ENCODE results near the gene CTNNBIP1.

The CTNNBIP1 gene

GRCh38 chr1:9881838-9882249 lies 28.2 kb downstream of the CTNNBIP1 start:
- H3K4me3 ChIP-seq (ENCODE audit: low read depth, low read length) = no peak overlapping the region

- H3K4me3 ChIP-seq (ENCODE audit: low read depth, low read length) = no peak overlapping the region
These were observed 31.7 kb downstream of the CTNNBIP1 start for GRCh38 chr1:9878404-9878803.

DNA sequence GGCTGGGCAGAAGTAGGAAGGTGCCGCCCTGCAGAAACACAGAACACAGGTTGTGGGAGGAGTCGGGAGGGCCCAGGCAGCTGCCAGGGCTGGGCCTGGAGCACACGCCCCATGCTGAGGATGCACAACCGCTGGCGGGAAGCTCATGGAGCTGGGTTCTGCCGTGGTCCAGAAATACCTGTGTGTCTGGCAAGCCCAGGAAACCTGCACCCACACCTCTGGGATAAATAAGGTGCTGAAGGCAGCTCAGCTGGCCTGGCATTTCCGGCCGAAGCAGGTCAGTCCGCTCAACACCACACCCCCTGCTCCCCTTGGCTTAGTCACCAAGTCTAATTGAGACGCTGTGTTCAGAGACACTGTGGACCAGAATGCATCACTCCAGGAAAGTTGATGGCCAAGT lies 32.1 kb downstream of the CTNNBIP1 start:
- no peak overlapping the region for H3K4me3 ChIP-seq (ENCODE audit: low read depth, low read length)

DNA sequence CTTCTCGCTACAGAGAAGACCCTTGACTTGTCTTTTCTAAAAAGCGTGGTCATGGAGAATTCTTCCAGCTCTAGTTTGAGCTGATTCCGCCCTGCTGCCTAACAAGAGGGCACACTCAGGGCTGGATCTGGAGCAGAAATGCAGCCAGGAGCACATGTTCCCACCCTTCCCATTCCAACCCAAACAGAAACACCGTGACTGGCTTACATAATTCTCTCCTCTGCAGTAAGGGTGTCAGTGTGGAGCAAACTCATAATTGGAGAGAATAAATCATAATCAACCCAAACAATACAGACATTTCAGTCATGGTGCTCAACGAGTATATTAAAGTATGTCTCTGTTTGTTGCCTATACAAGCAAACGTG lies 34.5 kb downstream of the CTNNBIP1 start:
- H3K4me3 ChIP-seq (ENCODE audit: low read depth, low read length) = no peak overlapping the region

GRCh38 chr1:9874959-9875635 lies 35.0 kb downstream of the CTNNBIP1 start:
- H3K4me3 ChIP-seq (ENCODE audit: low read depth, low read length) = no peak overlapping the region

GRCh38 chr1:9874412-9874811 lies 35.7 kb downstream of the CTNNBIP1 start:
- H3K4me3 ChIP-seq (ENCODE audit: low read depth, low read length) = no peak overlapping the region

- H3K4me3 ChIP-seq (ENCODE audit: low read depth, low read length) = no peak overlapping the region
These were observed 36.1 kb downstream of the CTNNBIP1 start for GRCh38 chr1:9873992-9874391.

GRCh38 chr1:9873385-9873784 lies 36.7 kb downstream of the CTNNBIP1 start:
- H3K4me3 ChIP-seq (ENCODE audit: low read depth, low read length) = no peak overlapping the region

DNA sequence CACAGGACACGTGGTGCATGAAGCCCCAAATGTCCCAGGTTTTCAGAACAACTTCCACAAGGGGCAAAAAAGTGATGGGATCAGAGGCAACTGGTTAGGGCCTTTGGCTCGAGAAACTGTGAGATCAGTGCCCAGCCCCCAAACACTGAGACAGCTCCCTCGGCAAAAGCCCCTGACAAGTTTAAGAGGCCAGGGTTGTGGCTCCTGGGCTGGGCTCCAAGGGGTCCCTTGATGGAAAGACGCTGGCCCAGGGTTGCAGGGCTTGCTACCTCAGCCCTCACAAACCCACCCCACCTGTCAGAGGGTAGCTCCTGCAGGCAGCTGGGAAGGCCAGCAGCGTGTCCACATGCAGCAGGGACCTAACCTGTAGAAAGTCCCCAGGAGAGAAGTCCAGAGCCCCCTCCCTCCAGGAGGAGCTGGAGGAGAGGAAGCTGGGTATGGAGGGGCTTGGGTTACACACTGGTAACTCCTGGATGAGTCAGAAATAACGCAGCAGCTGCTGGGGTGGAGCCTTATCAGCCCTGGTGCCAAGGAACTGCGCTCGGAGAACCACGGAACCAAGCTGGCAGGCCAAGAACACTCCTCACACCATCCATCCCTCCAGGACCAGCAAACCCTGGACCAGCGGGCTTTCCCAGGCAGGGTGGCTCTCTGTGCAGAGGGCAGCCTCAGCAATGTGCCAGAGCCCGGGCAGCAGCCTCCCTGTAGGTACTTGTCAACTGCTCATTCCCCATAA lies 37.5 kb downstream of the CTNNBIP1 start:
- no peak overlapping the region for H3K4me3 ChIP-seq (ENCODE audit: low read depth, low read length)

GRCh38 chr1:9871707-9872425 lies 38.2 kb downstream of the CTNNBIP1 start:
- H3K4me3 ChIP-seq (ENCODE audit: low read depth, low read length) = no peak overlapping the region

GRCh38 chr1:9871021-9871420 lies 39.0 kb downstream of the CTNNBIP1 start:
- H3K4me3 ChIP-seq (ENCODE audit: low read depth, low read length) = no peak overlapping the region

DNA sequence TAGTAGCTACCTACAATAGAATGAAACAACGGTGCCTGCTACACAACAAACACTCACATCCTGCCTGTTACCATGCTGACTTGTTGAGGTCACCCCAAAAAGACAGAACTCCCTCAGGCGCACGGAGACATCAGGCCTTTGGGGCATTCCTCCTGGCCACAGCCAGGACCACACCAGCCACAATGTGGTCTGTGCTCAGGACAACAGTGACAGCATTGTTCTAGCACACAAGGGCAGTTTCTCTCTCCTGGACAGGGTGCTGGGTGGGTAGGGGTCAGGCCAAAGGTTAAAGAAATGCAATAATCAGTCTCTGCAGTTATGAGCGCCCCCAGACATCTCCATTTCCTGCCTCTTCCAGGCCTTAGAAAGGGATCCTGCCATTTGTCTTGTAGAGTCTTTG lies 39.5 kb downstream of the CTNNBIP1 start:
- no peak overlapping the region for H3K4me3 ChIP-seq (ENCODE audit: low read depth, low read length)

DNA sequence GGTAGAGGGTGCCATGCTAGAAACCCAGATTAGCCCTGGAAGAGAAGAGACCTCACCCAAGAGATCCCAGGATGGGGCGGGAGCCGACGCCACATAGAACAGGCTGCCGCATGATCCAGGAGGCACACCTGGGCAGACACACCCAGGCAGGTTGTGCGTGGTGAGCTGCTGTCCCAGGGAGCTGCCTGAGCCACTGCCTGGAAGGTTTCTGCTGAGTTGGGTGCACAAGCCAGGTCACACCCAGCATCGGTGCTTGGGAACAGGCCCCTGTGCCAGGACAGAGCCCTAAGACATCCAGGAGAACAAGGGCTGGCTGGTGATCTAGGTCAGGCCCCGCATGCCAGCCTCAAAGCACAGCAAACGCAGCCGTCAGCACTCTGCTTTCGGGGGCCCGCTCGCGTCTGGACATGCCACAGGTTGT lies 40.2 kb downstream of the CTNNBIP1 start:
- no peak overlapping the region for H3K4me3 ChIP-seq (ENCODE audit: low read depth, low read length)

- H3K4me3 ChIP-seq (ENCODE audit: low read depth, low read length) = no peak overlapping the region
These were observed 41.9 kb downstream of the CTNNBIP1 start for GRCh38 chr1:9868244-9868590.

DNA sequence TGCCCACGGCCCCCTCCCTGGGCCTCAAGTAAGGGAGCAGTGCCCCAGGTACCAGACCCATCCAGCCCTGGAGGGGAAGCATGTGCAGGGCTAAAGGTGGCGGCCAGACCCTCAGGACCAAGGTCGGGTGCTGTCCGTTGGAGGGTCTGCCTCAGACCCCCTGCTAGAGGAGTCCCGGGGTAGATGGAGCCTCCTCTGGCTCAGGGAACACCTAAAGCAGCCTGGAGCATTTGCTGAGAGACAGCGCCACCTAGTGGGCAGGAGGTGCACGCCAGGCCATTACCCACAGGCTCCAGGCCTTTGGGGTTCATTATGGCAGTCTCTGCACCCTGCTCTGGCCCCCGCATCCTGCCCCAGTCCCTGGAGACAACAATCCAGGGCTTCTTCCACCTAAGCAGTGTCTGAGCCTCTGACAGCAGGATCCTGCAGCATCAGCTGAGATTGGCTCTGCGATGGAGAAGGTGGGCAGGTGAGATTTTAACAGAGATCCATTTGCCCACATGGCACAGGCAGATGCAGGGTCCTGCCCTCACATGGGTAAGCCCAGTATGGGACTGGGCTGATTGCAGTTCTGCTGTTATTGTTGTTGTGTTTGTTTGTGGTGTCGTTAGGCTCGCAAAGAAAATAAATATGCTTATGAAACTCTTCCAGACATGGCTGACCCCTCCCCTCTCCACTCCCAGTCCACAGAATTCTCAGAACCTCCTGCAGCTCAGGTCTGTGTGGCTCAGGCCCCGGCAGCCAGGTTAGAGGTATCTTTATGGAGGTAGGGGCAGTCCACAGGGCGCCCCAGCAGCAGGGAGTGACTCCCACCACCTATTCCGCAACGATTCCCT lies 42.4 kb downstream of the CTNNBIP1 start:
- no peak overlapping the region for H3K4me3 ChIP-seq (ENCODE audit: low read depth, low read length)

DNA sequence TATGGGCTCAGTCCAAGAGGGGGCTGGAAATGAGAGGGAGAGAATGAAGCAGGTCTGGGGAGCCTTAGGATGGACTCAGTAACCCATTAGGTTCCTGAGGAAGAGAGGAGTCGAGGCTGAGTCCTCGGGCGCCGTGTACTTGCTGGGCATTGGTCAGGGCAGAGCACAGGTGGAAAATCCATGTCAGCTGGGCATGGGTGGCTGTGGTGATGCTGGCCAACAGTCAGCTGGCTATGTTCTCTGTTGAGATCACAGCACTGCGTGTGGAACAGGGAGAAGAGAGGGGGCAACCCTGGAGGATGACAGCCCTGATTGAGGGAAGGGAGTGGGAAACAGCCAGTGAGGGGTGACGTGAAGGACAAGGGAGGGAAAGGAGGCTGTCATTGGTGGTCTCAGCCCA lies 43.2 kb downstream of the CTNNBIP1 start:
- H3K4me3 ChIP-seq (ENCODE audit: low read depth, low read length) = no peak overlapping the region

DNA sequence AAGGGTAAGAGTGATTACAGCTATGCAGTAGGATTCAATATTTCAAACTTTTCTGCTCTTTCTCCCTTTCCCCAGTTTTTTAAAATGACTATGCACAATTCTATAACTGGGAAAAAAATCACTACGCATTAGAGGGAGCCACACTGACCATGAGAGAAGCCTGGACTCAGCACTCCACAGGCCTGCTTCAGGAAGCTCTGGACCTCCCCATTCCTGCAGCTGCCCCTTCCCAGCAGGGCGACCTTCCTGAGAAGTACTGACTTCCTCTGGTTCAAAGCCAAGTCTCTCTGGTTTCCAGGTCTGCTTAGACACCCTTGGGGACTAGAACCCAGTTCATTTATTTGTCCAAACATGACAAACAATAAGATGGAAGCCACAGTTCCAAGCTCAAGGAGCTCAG lies 44.3 kb downstream of the CTNNBIP1 start:
- H3K4me3 ChIP-seq (ENCODE audit: low read depth, low read length) = no peak overlapping the region

GRCh38 chr1:9863371-9863770 lies 46.7 kb downstream of the CTNNBIP1 start:
- H3K4me3 ChIP-seq (ENCODE audit: low read depth, low read length) = no peak overlapping the region

DNA sequence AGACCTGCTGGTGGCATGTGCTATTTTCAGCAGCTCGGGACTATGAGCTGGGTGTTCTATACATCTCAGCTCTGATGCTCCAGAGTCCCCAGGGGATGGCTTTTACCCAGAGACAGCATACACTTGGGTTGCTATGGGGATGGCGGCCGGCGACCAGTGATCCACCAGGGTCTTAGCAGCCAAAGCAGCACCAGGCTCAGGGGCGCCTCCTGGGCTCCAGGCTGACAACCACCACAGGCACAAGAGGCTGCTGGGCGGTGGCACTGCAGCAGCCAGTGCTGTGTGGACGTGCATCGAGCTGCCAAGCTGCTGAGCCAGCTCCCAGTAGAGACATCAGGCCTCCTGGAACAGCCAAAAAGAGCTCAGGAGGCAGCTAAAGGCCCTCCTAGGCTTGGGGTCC lies 48.7 kb downstream of the CTNNBIP1 start:
- H3K4me3 ChIP-seq (ENCODE audit: low read depth, low read length) = no peak overlapping the region

DNA sequence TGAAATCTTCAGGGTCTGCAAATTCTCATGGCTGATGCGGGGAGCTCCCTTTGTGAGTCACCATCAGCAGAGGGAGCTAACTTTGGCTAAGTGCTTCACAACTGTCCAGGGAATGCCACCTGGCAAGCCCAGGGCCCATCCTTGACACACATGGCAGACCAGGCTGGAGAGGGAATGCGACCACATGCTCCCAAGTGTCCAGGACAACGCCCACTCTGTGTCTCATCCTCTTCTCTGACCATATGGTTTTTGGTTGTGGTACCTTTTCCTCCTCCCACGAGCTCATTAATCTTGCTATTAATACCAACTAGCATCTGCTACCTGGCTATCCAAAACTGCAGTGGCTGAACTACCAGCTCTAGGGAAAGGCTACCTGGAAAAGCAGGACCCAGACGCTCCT lies 49.2 kb downstream of the CTNNBIP1 start:
- no peak overlapping the region for H3K4me3 ChIP-seq (ENCODE audit: low read depth, low read length)

DNA sequence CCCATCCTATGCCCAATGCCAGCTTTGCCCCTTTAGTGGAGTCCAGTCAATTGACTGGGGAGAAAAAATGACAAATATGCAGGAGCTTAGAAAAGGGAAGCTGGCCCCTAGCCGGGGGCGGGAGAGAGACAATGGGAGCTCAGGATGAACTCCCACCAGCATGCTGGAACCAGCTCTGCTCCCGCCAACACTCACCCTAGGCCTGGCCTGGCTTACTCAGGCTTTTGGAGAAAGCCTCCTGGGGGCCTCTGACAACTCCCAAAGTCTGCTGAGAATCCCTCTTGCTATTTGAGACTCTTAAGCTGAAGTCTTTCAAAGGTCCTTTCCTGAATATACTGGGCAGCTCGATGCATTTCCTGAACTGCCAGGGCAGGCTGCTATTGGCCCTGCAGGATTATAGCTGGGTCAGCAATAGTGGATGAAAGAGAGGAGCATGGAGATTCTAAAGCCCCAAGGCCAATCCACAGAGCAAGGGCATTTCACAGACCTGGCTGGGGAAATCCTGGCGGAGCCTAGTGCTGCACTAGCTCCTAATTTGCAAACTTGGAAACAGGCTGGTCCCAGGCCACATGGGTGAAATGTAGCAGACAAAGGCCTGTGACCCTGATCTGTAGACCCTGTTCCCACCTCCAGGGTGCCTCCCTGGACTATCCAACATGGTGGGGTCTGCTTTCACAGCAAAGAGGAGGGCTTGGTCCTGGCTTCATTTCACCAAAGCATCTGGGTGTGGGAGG lies 50.6 kb downstream of the CTNNBIP1 start:
- no peak overlapping the region for H3K4me3 ChIP-seq (ENCODE audit: low read depth, low read length)

All from iPS-11a (cell line).